HEK293 (cell line): Measurements from ENCODE around the gene NKAIN4.

Source experiments
- CTCF ChIA-PET: fragments of 350-600 bp; formaldehyde crosslinking; extraction: SDS; loops from one replicate; lab custom pipeline; 2021; ENCODE audit warnings: antibody characterized with exemption; lab: Yijun Ruan, JAX
- POLR2A ChIA-PET: fragments of 300-600 bp; formaldehyde crosslinking; extraction: SDS; loops from one replicate; lab custom pipeline; 2020; ENCODE audit warnings: antibody characterized with exemption, inconsistent platforms; lab: Yijun Ruan, JAX
- H3K27ac ChIP-seq: fragments of 200-500 bp; sonication (Bioruptor generic); 2 replicates; pipeline ENCODE4 v1.5.1; 2014; ENCODE audit warnings: low read depth, low read length, control low read depth, inconsistent platforms; ENCODE audit errors: extremely low read depth
- H3K36me3 ChIP-seq, 2 experiments: fragments of 200-500 bp in 1 of 2; sonication (Bioruptor generic) in 1 of 2; 1 replicate in 1 of 2; 2 replicates in 1 of 2; pipeline ENCODE4 v1.5.1; 2014 to 2017; ENCODE audit warnings: inconsistent platforms in 2 of 2, low read length in 2 of 2; ENCODE audit not compliant: control insufficient read depth in 2 of 2, insufficient read depth in 1 of 2
- H3K4me1 ChIP-seq: fragments of 200-500 bp; sonication (Bioruptor generic); 2 replicates; pipeline ENCODE4 v1.5.1; 2014; ENCODE audit warnings: mild to moderate bottlenecking, low read length, inconsistent platforms; ENCODE audit not compliant: control insufficient read depth, insufficient read depth
- H3K4me3 ChIP-seq: 2 replicates; pipeline ENCODE4 v1.5.1; 2011; ENCODE audit warnings: low read depth, mild to moderate bottlenecking, control low read depth, low read length, moderate library complexity
- H3K9me3 ChIP-seq: fragments of 200-500 bp; sonication (Bioruptor generic); 2 replicates; pipeline ENCODE4 v1.5.1; 2014; ENCODE audit warnings: low read depth, low read length, inconsistent platforms; ENCODE audit not compliant: control insufficient read depth, insufficient read depth
- BCL11B ChIP-seq: fragments of 450-650 bp; formaldehyde crosslinking; IDR thresholded peaks from 2 replicates; pipeline ENCODE4 v1.5.1; 2016; ENCODE audit warnings: low read depth, missing biosample characterization, missing genetic modification characterization
- GLIS1 ChIP-seq: fragments of 450-650 bp; formaldehyde crosslinking; IDR thresholded peaks from 2 replicates; pipeline ENCODE4 v1.5.1; 2016; ENCODE audit warnings: missing biosample characterization, missing genetic modification characterization
- GLIS2 ChIP-seq: fragments of 450-650 bp; formaldehyde crosslinking; IDR thresholded peaks from 2 replicates; pipeline ENCODE4 v1.5.1; 2016; ENCODE audit warnings: missing biosample characterization, missing genetic modification characterization
- IKZF3 ChIP-seq: fragments of 450-650 bp; IDR thresholded peaks from 2 replicates; pipeline ENCODE4 v1.5.0; 2018; ENCODE audit warnings: missing biosample characterization, mild to moderate bottlenecking, missing genetic modification characterization, moderate library complexity
- MYNN ChIP-seq: fragments of 450-650 bp; formaldehyde crosslinking; IDR thresholded peaks from 2 replicates; pipeline ENCODE4 v1.5.1; 2016; ENCODE audit warnings: missing biosample characterization, missing genetic modification characterization, borderline replicate concordance
- PBX3 ChIP-seq: sonication (generic); formaldehyde crosslinking; IDR thresholded peaks from 2 replicates; pipeline ENCODE4 v1.8.1; 2022; ENCODE audit warnings: mild to moderate bottlenecking, moderate library complexity, missing genetic modification reagents
- SCRT2 ChIP-seq: fragments of 450-650 bp; formaldehyde crosslinking; IDR thresholded peaks from 2 replicates; pipeline ENCODE4 v1.5.1; 2016; ENCODE audit warnings: missing biosample characterization, missing genetic modification characterization
- YY1 ChIP-seq: fragments of 450-650 bp; formaldehyde crosslinking; IDR thresholded peaks from 2 replicates; pipeline ENCODE4 v1.5.1; 2018; ENCODE audit warnings: missing biosample characterization, missing genetic modification characterization
- ZBTB11 ChIP-seq: fragments of 450-650 bp; formaldehyde crosslinking; conservative IDR thresholded peaks from 2 replicates; pipeline ENCODE4 v1.5.1; 2016; ENCODE audit warnings: low read depth, missing biosample characterization, missing genetic modification characterization
- ZBTB26 ChIP-seq: fragments of 450-650 bp; formaldehyde crosslinking; optimal IDR thresholded peaks from 2 replicates; pipeline ENCODE3; 2016; ENCODE audit warnings: missing biosample characterization, mild to moderate bottlenecking, missing genetic modification characterization
- ZBTB44 ChIP-seq: fragments of 450-650 bp; IDR thresholded peaks from 2 replicates; pipeline ENCODE4 v1.5.1; 2018; ENCODE audit warnings: missing biosample characterization, mild to moderate bottlenecking, missing genetic modification characterization
- ZIC2 ChIP-seq: fragments of 450-650 bp; formaldehyde crosslinking; IDR thresholded peaks from 2 replicates; pipeline ENCODE4 v1.5.1; 2016; ENCODE audit warnings: missing biosample characterization, missing genetic modification characterization
- ZNF2 ChIP-seq: fragments of 450-650 bp; formaldehyde crosslinking; IDR thresholded peaks from 2 replicates; pipeline ENCODE4 v1.5.1; 2016; ENCODE audit warnings: missing biosample characterization, missing genetic modification characterization
- ZNF23 ChIP-seq: fragments of 450-650 bp; formaldehyde crosslinking; IDR thresholded peaks from 2 replicates; pipeline ENCODE4 v1.5.1; 2016; ENCODE audit warnings: missing biosample characterization, missing genetic modification characterization, borderline replicate concordance
- ZNF239 ChIP-seq: fragments of 450-650 bp; formaldehyde crosslinking; IDR thresholded peaks from 2 replicates; pipeline ENCODE4 v1.5.1; 2016; ENCODE audit warnings: missing biosample characterization, missing genetic modification characterization
- ZNF335 ChIP-seq: fragments of 450-650 bp; formaldehyde crosslinking; conservative IDR thresholded peaks from 2 replicates; pipeline ENCODE4 v1.5.1; 2016; ENCODE audit warnings: missing biosample characterization, missing genetic modification characterization
- ZNF416 ChIP-seq: fragments of 450-650 bp; formaldehyde crosslinking; IDR thresholded peaks from 2 replicates; pipeline ENCODE4 v1.5.1; 2016; ENCODE audit warnings: missing biosample characterization, missing genetic modification characterization
- ZNF423 ChIP-seq: fragments of 450-650 bp; formaldehyde crosslinking; IDR thresholded peaks from 2 replicates; pipeline ENCODE4 v1.5.1; 2016; ENCODE audit warnings: missing biosample characterization, missing genetic modification characterization
- ZNF529 ChIP-seq: fragments of 450-650 bp; formaldehyde crosslinking; IDR thresholded peaks from 2 replicates; pipeline ENCODE4 v1.5.1; 2017; ENCODE audit warnings: missing genetic modification characterization, missing biosample characterization; ENCODE audit not compliant: insufficient replicate concordance
- ZNF544 ChIP-seq: fragments of 450-650 bp; formaldehyde crosslinking; IDR thresholded peaks from 2 replicates; pipeline ENCODE4 v1.5.0; 2017; ENCODE audit warnings: missing biosample characterization, missing genetic modification characterization
- ZNF548 ChIP-seq: fragments of 450-650 bp; formaldehyde crosslinking; IDR thresholded peaks from 2 replicates; pipeline ENCODE4 v1.5.1; 2016; ENCODE audit warnings: missing biosample characterization, missing genetic modification characterization
- ZNF549 ChIP-seq: fragments of 450-650 bp; IDR thresholded peaks from 2 replicates; pipeline ENCODE4 v1.5.1; 2018; ENCODE audit warnings: missing biosample characterization, missing genetic modification characterization, mild to moderate bottlenecking, inconsistent platforms, moderate library complexity
- ZNF701 ChIP-seq: fragments of 450-650 bp; formaldehyde crosslinking; IDR thresholded peaks from 2 replicates; pipeline ENCODE4 v1.5.1; 2016; ENCODE audit warnings: missing biosample characterization, missing genetic modification characterization
- ZNF704 ChIP-seq: fragments of 450-650 bp; formaldehyde crosslinking; IDR thresholded peaks from 2 replicates; pipeline ENCODE4 v1.5.1; 2016; ENCODE audit warnings: missing biosample characterization, missing genetic modification characterization
- ZNF830 ChIP-seq: fragments of 450-650 bp; IDR thresholded peaks from 2 replicates; pipeline ENCODE4 v1.5.0; 2018; ENCODE audit warnings: missing biosample characterization, missing genetic modification characterization, low read depth, mild to moderate bottlenecking, moderate library complexity
- ZNF837 ChIP-seq: fragments of 450-650 bp; formaldehyde crosslinking; IDR thresholded peaks from 2 replicates; pipeline ENCODE4 v1.5.1; 2016; ENCODE audit warnings: missing biosample characterization, missing genetic modification characterization

Gene NKAIN4

GRCh38 chr20:63268256-63268655 lies 14.0 kb upstream of the NKAIN4 start (continued):
- no peak for TF ChIP-seq ZBTB44 (tag by site-specific recombination)
- TF ChIP-seq SCRT2 (tag by site-specific recombination), result no peak
- TF ChIP-seq ZNF239, result no peak
- no peak for TF ChIP-seq ZNF335 (tag by site-specific recombination)
- no peak for TF ChIP-seq ZNF837 (tag by site-specific recombination)
- TF ChIP-seq, all 188 proteins: peak for 0

GRCh38 chr20:63267691-63268090 lies 13.4 kb upstream of the NKAIN4 start:
- H3K27ac ChIP-seq, result no peak overlapping the region
- H3K9me3 ChIP-seq, result no peaks in the 10 kb centered on the region
- ChIA-PET CTCF (interaction anchor here (6.6 kb wide), 1 partner anchor 43 kb away, joined by 37 read pairs; no protein-coding TSS in a partner anchor), POLR2A (no interaction called here)
- peaks cover 0 to 5% of the 10 kb centered on the region in 2 experiments; a peak in 1 of 3 replicates for H3K36me3 ChIP-seq
- no peak overlapping the region for H3K4me3 ChIP-seq
- no peaks in the 10 kb centered on the region for H3K4me1 ChIP-seq
- no peak for TF ChIP-seq YY1 (tag by site-specific recombination)
- TF ChIP-seq ZIC2 (tag by site-specific recombination), result 0 out of 2 replicates have a peak, but pooled peaks have one; percentile 7
- TF ChIP-seq ZNF423, result no peak
- no peak for TF ChIP-seq ZNF416 (tag by site-specific recombination)
- TF ChIP-seq GLIS1 (tag by site-specific recombination), result peak; percentile 49
- TF ChIP-seq GLIS2 (tag by site-specific recombination), result no peak
- no peak for TF ChIP-seq MYNN (tag by site-specific recombination)
- no peak for TF ChIP-seq ZNF549 (tag by site-specific recombination)

GRCh38 chr20:63265891-63266515 lies 11.7 kb upstream of the NKAIN4 start:
- Histone ChIP-seq H3K4me3 (no peak overlapping the region), H3K27ac (no peak overlapping the region), H3K36me3 (peaks cover 0 to 4% of the 10 kb centered on the region in 2 experiments; a peak in 1 of 3 replicates), H3K9me3 (no peaks in the 10 kb centered on the region), H3K4me1 (no peaks in the 10 kb centered on the region)
- POLR2A ChIA-PET, result no interaction called here
- CTCF ChIA-PET, result interaction anchor here (0.9 kb wide), 1 partner anchor 31 kb away, joined by 3 read pairs; no protein-coding TSS in a partner anchor
- TF ChIP-seq ZNF701 (tag by site-specific recombination), result no peak
- no peak for TF ChIP-seq ZNF548 (tag by site-specific recombination)
- TF ChIP-seq ZNF544 (tag by site-specific recombination), result no peak
- no peak for TF ChIP-seq ZBTB26 (tag by site-specific recombination)
- no peak for TF ChIP-seq BCL11B
- TF ChIP-seq IKZF3, result no peak
- TF ChIP-seq ZNF704 (tag by site-specific recombination), result no peak
- TF ChIP-seq PBX3 (CRISPR knock-in tag), result no peak
- TF ChIP-seq ZNF830 (tag by site-specific recombination), result no peak
- TF ChIP-seq ZNF529 (tag by site-specific recombination), result no peak
- no peak for TF ChIP-seq ZBTB11 (tag by site-specific recombination)
- TF ChIP-seq ZNF2 (tag by site-specific recombination), result no peak
- TF ChIP-seq ZNF23 (tag by site-specific recombination), result no peak
